Right kidney (tissue), 1 donor: Measurements from ENCODE around the gene NNT.

ENCODE experiments used
- DNase-seq: peaks from one replicate; pipeline ENCODE4 v3.0.0-alpha.2; 2016

Gene NNT

DNA sequence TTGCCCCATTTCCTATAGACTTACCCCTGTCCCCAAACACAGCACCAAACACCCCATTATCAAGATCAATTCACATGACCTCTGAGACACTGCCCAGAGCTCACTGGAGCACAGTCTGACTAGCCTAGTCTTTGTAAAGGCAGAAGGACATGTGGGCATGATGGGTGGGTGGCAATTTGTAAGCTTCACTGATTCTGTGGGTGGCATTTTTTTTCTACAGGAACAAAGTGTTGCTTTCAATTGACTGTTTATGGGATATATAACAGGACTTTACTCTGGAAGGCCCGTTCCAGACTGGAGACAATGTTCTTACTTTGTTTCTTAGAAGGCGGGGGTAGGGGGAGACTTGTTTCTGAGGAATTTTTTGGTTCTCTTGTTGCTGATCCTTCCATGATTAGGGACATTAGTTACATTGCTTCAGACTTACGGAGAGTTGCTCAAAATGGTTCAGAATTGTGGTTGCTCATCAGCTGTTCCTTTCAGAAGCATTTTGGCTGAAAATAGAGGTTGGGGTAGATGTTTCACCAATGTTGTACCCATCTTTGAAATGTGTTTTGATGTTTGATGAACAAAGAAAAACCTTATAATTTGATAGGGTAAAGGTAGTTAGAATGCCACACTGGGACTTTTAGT, 20.2 kb downstream of the NNT start:
- DNase-seq: no peak

- DNase-seq: no peak
These were observed 24.0 kb downstream of the NNT start for GRCh38 chr5:43627028-43627427.

DNA sequence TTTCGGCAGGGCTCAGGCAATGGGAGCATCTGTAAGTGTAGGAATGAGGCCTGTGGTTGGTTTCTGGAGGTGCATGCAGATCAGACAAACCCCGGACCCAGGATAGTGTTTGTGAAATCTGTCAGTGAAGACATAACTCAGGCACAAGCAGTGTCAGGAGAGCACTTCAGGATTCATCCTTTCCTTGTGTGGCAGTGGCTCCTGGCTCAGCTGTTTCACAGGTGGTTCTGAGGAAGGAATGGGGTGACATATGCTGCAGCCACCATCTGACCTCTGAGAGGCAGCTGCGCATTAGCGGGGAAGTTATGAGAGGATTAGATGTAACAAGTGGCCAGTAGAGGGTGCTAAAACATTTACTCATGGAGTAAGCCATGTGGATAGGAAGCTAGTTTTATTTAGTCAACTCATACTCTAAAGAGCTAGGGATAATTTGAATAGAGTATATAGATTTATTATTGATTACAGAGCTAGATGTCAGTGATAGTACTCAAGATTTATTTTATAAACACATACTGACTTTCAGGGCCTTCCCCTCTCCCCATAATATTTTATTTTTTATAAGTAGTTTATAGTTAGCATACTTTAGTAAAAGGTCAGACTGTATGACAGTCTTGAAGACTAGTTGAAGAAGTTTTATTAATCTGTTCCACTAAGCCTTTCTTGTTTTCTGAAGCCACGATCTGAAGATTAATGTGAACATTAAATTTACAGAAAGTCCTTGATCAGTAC, 28.4 kb downstream of the NNT start:
- DNase-seq: peak; percentile 46

DNA sequence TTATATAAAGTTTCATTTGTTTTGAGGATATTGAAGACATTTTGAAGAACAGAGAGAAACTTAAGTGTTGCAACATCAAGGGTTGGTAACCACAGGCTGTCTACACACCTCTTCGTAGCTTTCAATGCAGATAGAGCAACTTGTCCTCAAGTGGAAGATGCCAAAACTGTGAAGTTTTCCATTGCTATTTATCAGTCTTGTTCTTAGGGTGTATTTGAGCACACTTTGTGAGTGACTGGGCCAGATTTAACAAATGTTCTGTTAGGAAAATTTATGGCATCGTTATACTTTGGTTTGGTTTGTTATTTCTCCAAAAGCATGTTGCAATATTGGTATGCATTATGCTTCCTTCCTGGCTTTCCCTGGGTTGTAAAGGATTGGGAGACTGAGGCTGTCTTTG, 31.6 kb downstream of the NNT start:
- no peak for DNase-seq

DNA sequence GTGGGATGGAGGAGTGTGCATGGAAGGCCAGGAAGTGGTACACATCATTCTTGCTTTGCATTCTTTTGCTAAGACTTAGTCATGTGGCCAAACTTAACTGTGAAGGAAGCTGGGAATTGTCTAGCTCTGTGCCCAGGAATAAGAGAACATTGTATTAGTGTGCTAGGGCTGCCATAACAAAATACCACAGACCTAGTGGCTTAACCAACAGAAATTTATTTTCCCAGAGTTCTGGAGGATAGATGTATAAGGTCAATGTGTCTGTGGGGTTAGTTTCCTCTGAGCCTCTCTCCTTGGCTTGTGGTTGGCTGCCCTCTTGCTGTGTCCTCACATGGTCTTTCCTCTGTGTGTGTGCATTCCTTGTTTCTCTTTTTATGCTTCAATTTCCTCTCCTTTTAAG, 32.4 kb downstream of the NNT start:
- DNase-seq: no peak

GRCh38 chr5:43636076-43636475, 33.1 kb downstream of the NNT start:
- no peak for DNase-seq

GRCh38 chr5:43637416-43637815, 34.4 kb downstream of the NNT start:
- DNase-seq: no peak

DNA sequence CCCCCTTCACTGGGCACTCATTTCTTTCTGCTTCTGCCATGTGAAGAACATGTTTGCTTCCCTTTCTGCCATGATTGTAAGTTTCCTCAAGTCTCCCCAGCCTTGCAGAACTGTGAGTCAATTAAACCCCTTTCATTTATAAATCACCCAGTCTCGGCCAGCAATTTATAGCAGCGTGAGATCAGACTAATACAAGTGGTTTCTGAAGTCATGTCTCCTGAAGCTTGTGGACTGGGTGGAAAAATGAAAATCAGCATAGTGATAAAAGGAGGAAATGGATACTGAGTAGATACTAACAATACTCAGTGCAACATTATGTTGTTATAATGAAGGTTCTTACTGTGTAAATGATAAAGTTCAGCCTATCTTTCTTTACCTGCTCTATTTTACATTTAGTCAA, 35.1 kb downstream of the NNT start:
- DNase-seq: no peak

DNA sequence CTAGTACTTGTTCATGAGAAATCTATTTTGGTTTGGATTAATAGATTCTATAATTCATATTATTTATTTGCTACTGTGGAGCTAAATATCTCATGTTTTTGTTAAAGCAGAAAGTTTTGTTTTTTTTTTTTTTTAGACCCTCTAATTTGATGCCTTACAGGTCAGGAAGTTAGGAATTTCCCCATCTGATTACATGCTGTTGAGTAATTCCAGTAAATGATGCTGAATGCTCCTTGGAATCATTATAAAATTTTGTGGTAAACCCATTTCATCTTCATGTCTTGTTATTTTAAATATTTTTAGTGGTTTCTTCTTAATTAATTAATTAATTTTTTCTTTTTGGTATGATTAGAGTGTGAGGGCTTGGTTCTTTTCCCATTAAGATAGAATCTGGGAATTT, 35.6 kb downstream of the NNT start:
- DNase-seq: no peak

- DNase-seq: no peak
These were observed 36.6 kb downstream of the NNT start for GRCh38 chr5:43639566-43639965.

- no peak for DNase-seq
These were observed 39.4 kb downstream of the NNT start for GRCh38 chr5:43642428-43642827.

DNA sequence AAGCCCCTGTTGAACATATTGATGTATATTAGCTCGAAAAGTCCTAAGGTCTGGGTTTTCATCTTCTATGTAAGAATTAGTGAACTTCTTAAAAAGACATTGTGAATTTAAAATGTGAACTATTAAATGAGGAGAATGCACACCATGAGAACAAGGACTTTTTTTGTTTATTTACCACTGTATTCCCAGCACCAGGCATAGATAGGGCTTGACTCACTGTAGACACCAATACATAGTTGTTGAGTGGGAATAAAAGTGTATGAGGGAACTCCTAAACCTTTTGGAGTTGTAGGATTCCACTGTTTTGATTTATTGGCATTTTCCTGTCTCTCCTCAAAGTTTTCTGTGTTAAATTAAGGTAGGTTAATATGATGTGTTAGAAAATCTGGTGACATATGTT, 40.3 kb downstream of the NNT start:
- no peak for DNase-seq

DNA sequence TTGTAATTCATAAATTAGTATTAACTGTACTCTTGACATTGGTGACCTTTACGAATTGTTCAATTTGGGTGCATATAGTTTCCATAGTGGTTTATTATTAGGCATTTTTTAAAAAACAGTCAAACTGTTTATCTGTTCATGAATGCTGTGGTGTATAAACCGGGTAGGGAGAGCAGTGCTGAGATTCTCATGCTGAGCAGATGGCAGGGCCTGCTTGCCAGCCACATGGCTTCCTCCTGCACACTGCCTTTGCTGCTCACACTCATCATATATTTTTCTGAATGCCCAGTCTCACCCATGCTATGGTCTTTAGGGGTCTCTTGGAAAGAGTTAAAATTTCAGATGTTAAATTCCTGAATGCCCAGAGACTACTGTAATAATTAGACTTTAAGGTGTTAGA, 40.8 kb downstream of the NNT start:
- no peak for DNase-seq

DNA sequence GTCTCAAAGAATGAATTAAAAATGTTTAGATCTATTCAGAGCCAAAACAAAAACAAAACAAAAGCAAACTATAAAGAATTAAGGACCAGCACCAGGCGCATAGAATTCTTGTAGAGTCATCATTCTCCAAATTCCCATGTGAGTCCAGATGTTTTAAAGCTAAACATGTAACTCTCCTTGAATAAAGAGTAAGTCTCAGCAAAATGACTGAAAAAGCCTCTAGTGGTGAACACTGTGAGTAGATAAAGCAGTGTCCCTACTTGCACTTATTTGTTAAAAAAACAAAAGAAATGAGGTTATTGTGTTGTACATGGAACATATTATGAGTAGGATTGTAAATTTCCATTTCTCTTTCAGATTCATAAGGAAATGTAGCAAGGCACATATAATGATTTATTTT, 44.0 kb downstream of the NNT start:
- no peak for DNase-seq

GRCh38 chr5:43647789-43648188, 44.8 kb downstream of the NNT start:
- DNase-seq: no peak

DNA sequence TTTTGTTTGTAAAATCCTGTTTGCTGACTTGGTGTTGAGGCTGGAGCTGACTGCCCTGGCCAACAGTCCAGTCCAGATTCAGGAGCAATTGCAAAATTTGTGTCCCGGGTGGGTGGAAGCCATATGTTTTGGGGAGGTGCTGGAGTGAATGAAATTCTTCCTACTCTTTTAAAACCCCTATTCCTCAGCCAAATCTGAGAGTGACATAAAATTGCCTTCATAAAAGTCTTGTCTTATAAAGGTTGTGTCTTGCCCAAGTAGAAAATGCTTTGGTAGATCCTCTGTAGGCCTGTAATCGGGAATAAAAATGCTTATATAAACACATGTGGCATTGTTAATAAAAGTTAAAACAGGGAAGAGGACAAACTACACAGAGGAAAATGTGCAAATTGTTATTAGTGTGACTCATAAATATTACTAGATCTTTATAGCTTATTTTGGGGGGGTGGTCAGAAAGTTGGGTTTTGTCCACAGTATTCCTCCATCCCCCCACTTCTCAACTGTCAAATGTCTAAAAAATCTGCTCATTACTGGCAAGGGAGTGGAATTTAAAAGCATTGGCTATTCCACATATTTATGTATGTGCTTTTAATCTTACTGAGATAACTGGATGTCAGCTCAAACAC, 45.6 kb downstream of the NNT start:
- no peak for DNase-seq

DNA sequence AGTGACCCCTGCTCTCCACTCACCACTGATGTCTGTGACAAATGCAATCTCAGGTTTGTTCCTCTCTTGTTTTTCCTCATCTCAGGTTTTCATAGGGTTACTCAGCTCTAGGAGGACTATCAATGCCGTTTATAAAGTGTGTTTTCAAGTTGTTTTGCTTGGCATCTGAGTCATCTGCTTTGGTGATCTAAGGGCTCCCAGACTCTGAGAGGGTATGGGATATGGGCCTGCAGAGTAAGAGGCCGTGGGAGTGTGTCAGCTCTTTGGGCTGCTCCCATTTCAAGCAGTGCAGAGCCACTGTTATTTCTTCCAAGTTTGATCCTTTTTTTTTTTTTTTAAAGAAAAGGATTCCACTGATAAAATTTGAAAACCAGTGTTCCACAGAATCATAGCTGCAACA, 46.3 kb downstream of the NNT start:
- DNase-seq: no peak

DNA sequence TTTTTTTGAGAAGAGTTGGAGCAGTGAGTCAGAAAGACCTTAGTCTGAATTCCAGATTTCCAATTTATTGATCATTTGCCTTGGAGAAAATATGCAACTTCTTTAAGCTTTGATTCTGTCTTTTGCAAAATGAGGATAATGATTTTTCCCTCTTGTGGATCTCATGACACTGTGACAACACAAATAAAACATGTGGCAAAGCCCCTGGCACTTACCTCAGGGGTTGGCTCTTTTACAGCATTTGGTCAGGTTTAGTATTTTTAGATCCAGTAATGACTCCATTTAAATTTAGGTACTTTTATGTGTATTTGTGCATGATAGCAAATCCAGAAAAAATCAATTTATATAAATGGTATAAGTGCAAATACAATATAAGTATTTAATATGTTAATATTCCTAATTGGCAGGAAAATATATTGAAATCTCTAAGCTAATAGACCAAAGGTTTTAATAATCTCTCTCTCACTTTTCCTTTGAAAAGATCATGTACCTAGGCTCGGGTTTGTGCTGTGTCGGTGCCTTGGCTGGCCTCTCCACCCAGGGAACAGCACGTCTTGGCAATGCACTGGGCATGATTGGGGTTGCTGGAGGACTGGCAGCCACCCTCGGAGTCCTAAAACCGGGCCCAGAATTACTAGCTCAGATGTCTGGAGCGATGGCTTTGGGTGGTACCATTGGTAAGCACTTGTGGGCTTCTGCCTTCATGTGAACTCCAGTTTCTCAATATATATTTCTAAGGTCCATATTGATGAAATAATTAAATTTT, 49.7 kb downstream of the NNT start:
- no peak for DNase-seq

- no peak for DNase-seq
These were observed 55.5 kb downstream of the NNT start for GRCh38 chr5:43658509-43658908.

DNA sequence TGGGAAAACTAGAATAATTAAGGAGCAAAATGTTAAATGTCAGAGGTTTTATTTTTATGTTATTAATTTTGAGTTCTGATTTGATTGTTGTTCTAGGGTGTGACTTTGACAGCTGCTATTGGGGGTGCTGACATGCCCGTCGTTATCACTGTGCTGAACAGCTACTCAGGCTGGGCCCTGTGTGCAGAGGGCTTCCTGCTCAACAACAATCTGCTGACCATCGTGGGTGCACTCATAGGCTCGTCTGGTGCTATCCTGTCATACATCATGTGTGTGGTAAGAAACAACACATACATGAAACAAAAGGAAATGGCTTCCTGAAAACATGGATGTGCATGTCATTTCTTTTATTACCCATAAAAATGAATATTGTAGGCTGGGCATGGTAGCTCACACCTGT, 56.1 kb downstream of the NNT start:
- DNase-seq: no peak

GRCh38 chr5:43661102-43661501, 58.1 kb downstream of the NNT start:
- no peak for DNase-seq

DNA sequence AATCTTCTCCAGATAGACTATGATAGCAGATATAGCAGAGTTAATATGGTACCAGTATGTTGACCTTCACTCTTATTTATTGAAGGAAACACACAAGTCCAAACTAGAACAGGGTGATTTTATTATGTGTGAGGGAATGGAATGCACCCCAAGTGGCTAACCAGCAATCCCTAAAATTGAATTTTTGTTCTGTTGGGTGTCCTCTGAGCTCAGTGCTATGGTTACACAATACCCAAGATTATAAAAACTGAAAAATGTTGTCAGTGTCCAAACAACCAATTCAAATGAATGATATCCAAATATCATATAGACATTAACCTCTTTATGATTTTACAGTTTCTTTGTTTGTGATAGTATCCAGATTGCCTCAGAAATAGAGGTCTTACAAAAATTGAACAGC, 60.9 kb downstream of the NNT start:
- no peak for DNase-seq

DNA sequence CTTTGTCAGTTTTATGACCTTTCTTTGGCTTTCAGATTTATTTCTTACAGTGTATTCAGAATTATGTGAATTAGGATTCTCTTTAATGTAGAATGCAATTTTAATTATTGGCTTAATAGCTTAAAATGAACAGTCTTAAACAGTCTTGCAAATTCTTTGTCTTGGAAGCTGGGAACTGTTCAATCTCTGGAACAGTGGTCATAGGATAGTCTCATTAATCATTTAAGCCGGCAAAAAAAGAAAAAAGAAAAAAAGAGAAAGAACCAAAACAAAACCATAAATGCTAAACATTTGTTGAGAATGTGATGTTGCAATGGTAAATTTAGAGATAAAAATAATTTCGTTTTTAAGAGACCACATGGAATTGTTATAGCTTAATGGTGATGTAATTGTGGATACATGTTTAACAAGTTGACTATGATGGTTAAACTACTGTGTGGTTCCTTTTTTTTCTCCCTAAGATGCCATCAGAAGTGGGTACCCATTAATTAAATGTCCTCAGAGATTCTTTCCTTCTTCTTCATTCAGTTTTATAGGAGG, 61.6 kb downstream of the NNT start:
- DNase-seq: no peak
